Small intestine (tissue), 7 donors: ENCODE results near the gene CDK18. TPM values are rescaled to one million over a fixed set of nuclear protein-coding genes. Genes with fewer than 3 reads are reported as not detected.

Experiments used
- DNase-seq, 2 donors: peaks; one replicate each; pipeline versions ENCODE4 v3.0.0 to v3.0.0-alpha.2; 2013
- FAIRE-seq: peaks from 2 replicates; lab custom pipeline; 2012; peaks lifted over from hg19 to GRCh38; lab: Jason Lieb, UNC
- H3K27ac ChIP-seq, 3 donors: one replicate each; pipeline ENCODE4 v1.5.1; 2013; ENCODE audit warnings: low read length in 2 of 3, mild to moderate bottlenecking in 2 of 3, control low read depth in 1 of 3, inconsistent platforms in 1 of 3, low read depth in 1 of 3, moderate library complexity in 1 of 3
- H3K27me3 ChIP-seq, 3 donors: one replicate each; pipeline ENCODE4 v1.6.1; 2013; ENCODE audit warnings: low read length in 3 of 3, inconsistent platforms in 1 of 3; ENCODE audit not compliant: control insufficient read depth in 3 of 3, insufficient read depth in 3 of 3
- H3K36me3 ChIP-seq, 3 donors: one replicate each; pipeline ENCODE4 v1.6.1; 2013; ENCODE audit warnings: low read length in 3 of 3, inconsistent platforms in 1 of 3, low read depth in 1 of 3, mild to moderate bottlenecking in 1 of 3, moderate library complexity in 1 of 3; ENCODE audit not compliant: control insufficient read depth in 3 of 3, insufficient read depth in 2 of 3
- H3K4me1 ChIP-seq, 3 donors: one replicate each; pipeline ENCODE4 v1.6.1; 2013; ENCODE audit warnings: low read length in 2 of 3, inconsistent platforms in 1 of 3, low read depth in 1 of 3, mild to moderate bottlenecking in 1 of 3, moderate library complexity in 1 of 3; ENCODE audit not compliant: control insufficient read depth in 3 of 3, insufficient read depth in 2 of 3
- H3K4me3 ChIP-seq, 3 donors: one replicate each; pipeline ENCODE4 v1.5.1; 2013; ENCODE audit warnings: low read length in 3 of 3, control low read depth in 1 of 3, inconsistent platforms in 1 of 3, low read depth in 1 of 3, mild to moderate bottlenecking in 1 of 3, moderate library complexity in 1 of 3
- H3K9me3 ChIP-seq, 2 donors: one replicate each; pipeline ENCODE4 v1.6.1; 2013; ENCODE audit warnings: low read depth in 1 of 2, low read length in 1 of 2; ENCODE audit not compliant: control insufficient read depth in 2 of 2, insufficient read depth in 1 of 2
- WGBS, 3 donors: extraction: QIAGEN DNeasy Blood & Tissue Kit; methylation state at CpG; one replicate each; pipeline ENCODE4 v1.1.7; 2013; 5-methylcytosine and 5-hydroxymethylcytosine counted together
- polyA plus RNA-seq, 4 donors: library from polyadenylated mRNA; stranded (reverse) in 3 of 4; unstranded in 1 of 4; fragments of 200-250 nt in 3 of 4; fragments of 120-200 nt in 1 of 4; gene quantifications; one replicate each; pipeline versions ENCODE4 v1.2.1 to v1.2.3, GENCODE V29; 2013
- donor health status: healthy with polysubstance abuse.
- donor health status: control.
- donor health status: control.
- donor health status: Bipolar disorder and iron deficiency.
- donor health status: healthy.

Gene CDK18
- polyA plus RNA-seq, 4 donors = 32.7 to 62.4 (median 41.1) TPM

GRCh38 chr1:205565799-205566198, 61.3 kb downstream of the CDK18 start:
- FAIRE-seq (no peak), DNase-seq (peak; percentile 40 to 74)
- Histone ChIP-seq H3K9me3 (peaks cover 0 to 4% of the 10 kb centered on the region in 2 donors), H3K36me3 (no peaks in the 10 kb centered on the region), H3K27me3 (peaks cover 2 to 38% (median 15%) of the 10 kb centered on the region in 3 donors), H3K27ac (no peak overlapping the region), H3K4me1 (peaks cover 0 to 21% (median 0%) of the 10 kb centered on the region in 3 donors), H3K4me3 (no peak overlapping the region)
- 16 to 52% (median 29%) methylated on average over 3 of the region's 3 CpGs for whole genome bisulfite sequencing, 3 donors

DNA sequence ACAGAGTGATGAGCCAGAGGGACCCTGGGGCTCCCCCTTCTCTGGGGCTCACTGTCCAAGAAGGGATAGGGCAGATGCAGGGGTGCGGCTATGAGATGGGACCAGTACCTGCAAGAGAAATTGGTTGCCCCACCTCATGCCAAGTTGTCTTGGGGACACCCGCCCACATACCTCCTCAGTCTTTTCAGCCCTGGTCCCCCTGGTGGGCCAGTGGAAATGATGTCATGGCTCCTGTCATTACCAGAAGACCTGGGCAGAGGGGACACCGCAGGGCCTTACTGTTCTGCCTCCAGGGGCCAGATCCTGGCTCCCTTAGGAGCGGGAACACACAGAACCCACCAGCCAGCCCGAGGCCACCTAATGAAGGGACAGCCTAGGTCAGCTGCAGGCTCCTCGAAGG, 63.2 kb downstream of the CDK18 start:
- Histone ChIP-seq H3K27me3 (peaks cover 2 to 43% (median 15%) of the 10 kb centered on the region in 3 donors), H3K27ac (no peak overlapping the region), H3K9me3 (no peaks in the 10 kb centered on the region), H3K36me3 (no peaks in the 10 kb centered on the region), H3K4me1 (peaks cover 0 to 27% (median 0%) of the 10 kb centered on the region in 3 donors), H3K4me3 (no peak overlapping the region)
- WGBS, 3 donors = 86 to 93% (median 90%) methylated on average over 6 of the region's 6 CpGs
- DNase-seq (no peak), FAIRE-seq (no peak)

DNA sequence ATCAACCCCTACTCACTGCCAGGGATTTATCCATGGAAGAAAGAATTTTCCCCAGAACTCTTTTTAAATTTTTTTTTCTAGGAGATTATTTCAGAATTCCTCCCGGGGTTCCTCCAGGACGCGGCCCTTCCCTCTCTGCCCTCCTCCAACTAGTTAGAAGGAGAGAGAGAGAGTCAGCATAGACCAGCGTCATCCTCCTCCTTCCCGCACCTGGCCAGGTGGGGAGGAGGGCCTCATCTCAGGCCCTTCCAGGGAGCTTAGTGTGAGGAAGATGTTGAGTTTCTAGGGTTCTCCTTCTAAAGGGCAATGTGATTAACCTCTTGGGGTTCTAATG, 63.6 kb downstream of the CDK18 start:
- Histone ChIP-seq H3K4me1 (peaks cover 0 to 27% (median 0%) of the 10 kb centered on the region in 3 donors), H3K4me3 (no peak overlapping the region), H3K27ac (no peak overlapping the region), H3K36me3 (no peaks in the 10 kb centered on the region), H3K27me3 (peaks cover 2 to 43% (median 14%) of the 10 kb centered on the region in 3 donors), H3K9me3 (no peaks in the 10 kb centered on the region)
- no peak for DNase-seq
- WGBS, 3 donors = 38 to 59% (median 51%) methylated on average over 5 of the region's 5 CpGs
- FAIRE-seq = no peak

GRCh38 chr1:205568469-205569361, 64.2 kb downstream of the CDK18 start:
- Histone ChIP-seq H3K36me3 (no peaks in the 10 kb centered on the region), H3K4me3 (peak overlapping the region; percentile 7 to 24 (median 24)), H3K27ac (no peak overlapping the region), H3K9me3 (no peaks in the 10 kb centered on the region), H3K4me1 (peaks cover 0 to 27% (median 0%) of the 10 kb centered on the region in 3 donors), H3K27me3 (peaks cover 2 to 43% (median 14%) of the 10 kb centered on the region in 3 donors)
- DNase-seq (peak in 1 of 2 donors; percentile 58), FAIRE-seq (no peak)
- 3 to 12% (median 6%) methylated on average over 32 to 90 of the region's 90 CpGs for WGBS, 3 donors

DNA sequence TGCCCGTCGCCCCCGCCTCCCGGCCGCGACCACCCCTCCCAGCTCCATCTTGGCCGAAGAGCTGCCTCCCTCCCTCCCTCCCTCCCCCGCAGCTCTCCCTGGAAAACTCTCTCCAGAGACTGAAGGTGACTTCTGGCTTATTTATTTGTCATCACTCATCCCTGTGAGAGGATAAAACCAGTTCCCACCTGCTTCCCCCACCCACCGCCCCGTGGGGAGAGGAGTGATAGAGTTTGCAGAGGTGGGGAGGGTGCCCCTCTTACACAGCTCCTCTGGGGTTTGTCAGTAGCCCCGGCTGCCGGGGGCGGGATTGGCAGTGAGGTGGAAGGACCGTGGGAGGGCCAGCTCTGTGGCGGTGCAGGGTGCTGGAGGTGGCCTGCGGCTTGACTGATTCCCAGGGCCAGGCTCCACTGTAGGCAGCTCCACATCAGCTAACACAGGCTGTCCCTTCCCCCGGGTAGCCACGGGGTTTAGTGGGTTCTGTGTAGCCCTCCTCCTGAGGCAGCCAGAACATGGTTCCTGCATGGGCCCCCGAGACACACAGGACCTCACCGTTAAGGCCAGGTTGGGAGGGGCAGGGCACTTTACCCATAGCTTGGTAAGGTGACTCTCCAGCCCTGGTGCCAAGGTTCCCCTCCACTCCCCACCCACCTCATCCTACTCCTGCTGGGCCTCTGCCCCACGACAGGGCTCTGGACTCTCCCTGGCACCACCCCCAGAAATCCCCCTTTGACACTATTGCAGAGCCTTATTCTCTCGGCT, 65.1 kb downstream of the CDK18 start:
- 10 to 26% (median 14%) methylated on average over 14 to 22 of the region's 22 CpGs for WGBS, 3 donors
- H3K27ac ChIP-seq = no peak overlapping the region
- DNase-seq (no peak), FAIRE-seq (no peak)
- H3K9me3 ChIP-seq = no peaks in the 10 kb centered on the region
- H3K27me3 ChIP-seq = peaks cover 2 to 43% (median 14%) of the 10 kb centered on the region in 3 donors
- H3K36me3 ChIP-seq = no peaks in the 10 kb centered on the region
- H3K4me1 ChIP-seq = peaks cover 0 to 24% (median 0%) of the 10 kb centered on the region in 3 donors
- peak overlapping the region; percentile 7 to 24 (median 7) for H3K4me3 ChIP-seq

DNA sequence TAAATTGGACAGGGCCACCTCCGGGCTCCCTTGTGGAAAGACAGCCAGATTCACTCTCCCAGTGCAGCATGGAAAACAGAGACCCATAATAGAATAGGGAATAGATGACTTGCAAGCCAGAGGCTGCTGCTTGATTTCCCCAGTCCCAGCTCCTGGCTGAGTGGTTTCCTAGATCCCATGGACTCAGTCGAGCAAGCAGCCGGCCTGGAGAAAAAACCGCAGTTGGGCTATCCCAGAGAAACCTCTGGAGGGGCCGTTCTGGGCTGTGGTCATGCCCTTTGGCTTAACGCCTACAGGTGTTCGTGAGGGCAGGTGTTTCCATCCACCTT, 65.7 kb downstream of the CDK18 start:
- no peak for FAIRE-seq
- H3K27me3 ChIP-seq = peaks cover 2 to 43% (median 15%) of the 10 kb centered on the region in 3 donors
- 22 to 64% (median 34%) methylated on average over 7 of the region's 7 CpGs for WGBS, 3 donors
- H3K9me3 ChIP-seq = no peaks in the 10 kb centered on the region
- no peaks in the 10 kb centered on the region for H3K36me3 ChIP-seq
- no peak overlapping the region for H3K4me3 ChIP-seq
- H3K27ac ChIP-seq = no peak overlapping the region
- peaks cover 0 to 24% (median 0%) of the 10 kb centered on the region in 3 donors for H3K4me1 ChIP-seq
- no peak for DNase-seq

- WGBS, 3 donors = 70 to 83% (median 78%) methylated on average over 2 of the region's 2 CpGs
- FAIRE-seq = no peak
- H3K27me3 ChIP-seq = peaks cover 2 to 41% (median 15%) of the 10 kb centered on the region in 3 donors
Observed at GRCh38 chr1:205570796-205571537, 66.5 kb downstream of the CDK18 start.

GRCh38 chr1:205571747-205572146, 67.3 kb downstream of the CDK18 start:
- FAIRE-seq (no peak), DNase-seq (no peak)
- Histone ChIP-seq H3K27me3 (peaks cover 2 to 41% (median 15%) of the 10 kb centered on the region in 3 donors), H3K9me3 (no peaks in the 10 kb centered on the region), H3K4me1 (peaks cover 0 to 20% (median 0%) of the 10 kb centered on the region in 3 donors), H3K4me3 (no peak overlapping the region), H3K36me3 (no peaks in the 10 kb centered on the region), H3K27ac (no peak overlapping the region)
- WGBS, 3 donors = 63 to 75% (median 73%) methylated on average over 4 of the region's 4 CpGs

More at GRCh38 chr1:205570796-205571537, 66.5 kb downstream of the CDK18 start:
- no peak for DNase-seq
- Histone ChIP-seq H3K27ac (no peak overlapping the region), H3K4me3 (no peak overlapping the region), H3K4me1 (peaks cover 0 to 21% (median 0%) of the 10 kb centered on the region in 3 donors), H3K36me3 (no peaks in the 10 kb centered on the region), H3K9me3 (no peaks in the 10 kb centered on the region)
